ENCODE data around the gene ZC3H4. TPM values are rescaled to one million over a fixed set of nuclear protein-coding genes. Genes with fewer than 3 reads are reported as not detected.

Gene ZC3H4
- total RNA-seq, 1 experiment from 2014 or later = 45.1 TPM

- Histone ChIP-seq H3K4me2 (ENCODE audit: low read length) (no peak overlapping the region), H3K9me2 (ENCODE audit: insufficient read depth) (no peaks in the 10 kb centered on the region), H3K27me3 (ENCODE audit: insufficient read depth, low read length) (no peaks in the 10 kb centered on the region), H3K9me3 (ENCODE audit: control insufficient read depth in 1 of 2, insufficient read depth in 1 of 2, low read depth in 1 of 2, low read length in 2 of 2) (no peaks in the 10 kb centered on the region), H3K4me1 (ENCODE audit: control insufficient read depth in 1 of 2, insufficient read depth in 2 of 2, low read length in 2 of 2) (peaks cover 43 to 52% of the 10 kb centered on the region in 2 experiments), H2AFZ (ENCODE audit: low read depth, low read length, poor library complexity, severe bottlenecking) (no peak overlapping the region), H3K9ac (ENCODE audit: low read length) (no peak overlapping the region), H3K4me3 (replicated peaks in 1 of 2; ENCODE audit: low read depth in 1 of 2, low read length in 2 of 2) (no peak overlapping the region), H3K79me2 (ENCODE audit: insufficient read depth, low read length) (peaks cover 72% of the 10 kb centered on the region), H4K20me1 (ENCODE audit: insufficient read depth) (no peaks in the 10 kb centered on the region), H3K36me3 (ENCODE audit: control insufficient read depth in 1 of 2, insufficient read depth in 2 of 2, low read length in 2 of 2) (peaks cover 0 to 5% of the 10 kb centered on the region in 2 experiments; a peak in 1 of 4 replicates), H3K27ac (ENCODE audit: low read depth, low read length) (no peak overlapping the region)
- CTCF ChIA-PET = no interaction called here
- POLR2A ChIA-PET = no interaction called here
- no peak for DNase-seq (ENCODE audit: low read depth, low spot score)
- BruUV-seq (replicated peaks) = no TSS peak
- no peak for ATAC-seq
- intact Hi-C loops (cut with micrococcal nuclease) = no loop called here
- RAD21 ChIA-PET (ENCODE audit: low non-redundant PET in 1 of 2, low total read pairs in 2 of 2, uncharacterized antibody in 2 of 2, unreplicated experiment in 2 of 2) = no interaction called here
- no peak for TF ChIP-seq SRF (IDR thresholded peaks at IDR 0.05; ENCODE audit: low read depth)
- no peak for TF ChIP-seq YY1 (IDR thresholded peaks at IDR 0.05; ENCODE audit: extremely low read depth, insufficient replicate concordance, low read depth, low read length)
- TF ChIP-seq EGR1 (IDR thresholded peaks at IDR 0.05; ENCODE audit: low read depth) = no peak
- TF ChIP-seq ZFX (IDR thresholded peaks at IDR 0.05) = no peak
- TF ChIP-seq FOSL1 (IDR thresholded peaks at IDR 0.05; ENCODE audit: low read depth) = no peak
- no peak for TF ChIP-seq ZNF274 (IDR thresholded peaks at IDR 0.05; ENCODE audit: low read depth, low read length)
- TF ChIP-seq ELF1 (IDR thresholded peaks at IDR 0.05; ENCODE audit: borderline replicate concordance, low read depth) = no peak
- no peak for TF ChIP-seq SP1 (IDR thresholded peaks at IDR 0.05; ENCODE audit: low read depth)
- no peak for TF ChIP-seq ZBTB33 (IDR thresholded peaks at IDR 0.05; ENCODE audit: extremely low read depth, insufficient replicate concordance, low read length)
- TF ChIP-seq EZH2 (IDR thresholded peaks at IDR 0.05) = no peak
- no peak for TF ChIP-seq CTCF (IDR thresholded peaks at IDR 0.05 in 2 of 3, conservative IDR thresholded peaks at IDR 0.05 in 1 of 3; ENCODE audit: borderline replicate concordance in 1 of 3, insufficient read depth in 1 of 3, low read depth in 2 of 3, low read length in 2 of 3)
- TF ChIP-seq EZH2phosphoT487 (IDR thresholded peaks at IDR 0.05; ENCODE audit: borderline replicate concordance) = no peak
- no peak for TF ChIP-seq POLR2AphosphoS5 (IDR thresholded peaks at IDR 0.05; ENCODE audit: low read depth, low read length)
- no peak for TF ChIP-seq RAD21 (IDR thresholded peaks at IDR 0.05; ENCODE audit: low read depth)
- no peak for TF ChIP-seq TCF7L2 (IDR thresholded peaks at IDR 0.05; ENCODE audit: borderline replicate concordance, extremely low read depth, insufficient read depth, insufficient read length)
- no peak for TF ChIP-seq CBX3 (IDR thresholded peaks at IDR 0.05; ENCODE audit: low read depth)
- no peak for TF ChIP-seq JUND (IDR thresholded peaks at IDR 0.05)
- no peak for TF ChIP-seq ATF3 (IDR thresholded peaks at IDR 0.05)
- TF ChIP-seq POLR2A (IDR thresholded peaks at IDR 0.05; ENCODE audit: borderline replicate concordance, extremely low read depth, insufficient read depth, insufficient read length) = no peak
Measured at GRCh38 chr19:47100290-47100689, 13.3 kb downstream of the ZC3H4 start.
